ENCODE data around the gene ADAMTS14.

DNA sequence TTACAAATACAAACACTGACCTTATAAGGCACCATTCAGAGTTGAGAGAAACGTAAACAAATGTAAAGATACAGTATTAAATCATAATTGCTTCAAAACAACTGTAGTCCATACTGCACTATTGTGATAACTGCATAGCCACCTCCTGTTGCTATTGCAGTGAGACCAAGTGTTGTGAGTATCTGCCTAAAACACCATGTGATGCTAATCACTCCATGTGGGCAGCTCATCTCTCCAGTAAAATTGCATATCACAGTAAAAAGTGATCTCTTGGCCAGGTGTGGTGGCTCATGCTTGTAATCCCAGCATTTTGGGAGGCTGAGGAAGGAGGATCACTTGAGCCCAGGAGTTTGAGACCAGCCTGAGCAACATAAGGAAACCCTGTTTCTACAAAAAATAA is 43.0 kb upstream of the ADAMTS14 start:
- no peak for TF ChIP-seq POLR2A (IDR thresholded peaks at IDR 0.05; ENCODE audit: low read length)
- TF ChIP-seq GATA1 (IDR thresholded peaks at IDR 0.05; ENCODE audit: low read depth, low read length) = no peak

Data from erythroblast (primary cell).